ENCODE data around the gene RAX2.
"Not testable (repeated sequence)": the region's sequence is repeated elsewhere in the genome, so short reads cannot be mapped to it uniquely, and the experiment has no call there.

The RAX2 gene

GRCh38 chr19:3760871-3761361, 11.1 kb downstream of the RAX2 start:
- DNase-seq (ENCODE audit: low spot score) = peak; percentile 29

DNA sequence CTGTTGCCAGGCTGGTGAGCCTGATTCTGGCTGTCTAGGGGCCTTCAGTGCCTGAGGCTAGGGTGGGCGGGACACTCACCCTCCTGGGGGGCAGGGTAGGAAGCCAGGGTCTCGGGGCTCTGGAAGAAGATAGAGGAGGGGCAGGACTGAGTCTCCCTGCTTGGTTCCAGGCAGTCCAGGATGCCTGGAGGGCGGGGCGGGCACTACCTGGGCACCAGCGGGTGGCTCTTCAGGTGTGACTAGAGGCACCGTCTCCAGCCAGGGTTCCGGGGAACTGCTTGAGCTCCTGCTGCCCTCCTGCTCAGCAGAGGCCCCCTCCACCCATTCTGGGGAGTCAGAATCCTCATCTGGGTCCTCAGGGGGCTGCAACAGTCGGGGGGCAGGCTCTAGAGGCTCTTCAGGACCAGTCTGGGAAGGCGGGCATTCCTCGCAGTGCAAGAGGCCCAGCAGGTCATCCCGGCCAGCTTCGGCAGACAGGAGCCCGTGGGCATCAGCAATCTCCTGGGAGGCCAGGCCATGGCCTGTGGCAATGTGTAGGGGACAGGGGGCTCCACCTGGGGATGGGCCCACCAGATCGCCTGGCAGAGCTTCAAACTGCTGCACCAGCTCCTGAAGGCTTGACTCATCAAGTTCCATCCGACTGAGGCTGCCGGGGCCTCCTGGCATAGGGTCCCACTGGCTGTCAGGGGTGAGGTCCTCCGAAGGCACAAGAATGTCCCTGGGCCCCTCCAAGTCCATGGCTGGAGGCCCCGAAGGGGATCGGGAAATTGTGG, 12.4 kb downstream of the RAX2 start:
- no peak for DNase-seq (ENCODE audit: low spot score)

- not testable (repeated sequence) for DNase-seq (ENCODE audit: low spot score)
Measured at GRCh38 chr19:3758297-3758696, 13.7 kb downstream of the RAX2 start.

DNA sequence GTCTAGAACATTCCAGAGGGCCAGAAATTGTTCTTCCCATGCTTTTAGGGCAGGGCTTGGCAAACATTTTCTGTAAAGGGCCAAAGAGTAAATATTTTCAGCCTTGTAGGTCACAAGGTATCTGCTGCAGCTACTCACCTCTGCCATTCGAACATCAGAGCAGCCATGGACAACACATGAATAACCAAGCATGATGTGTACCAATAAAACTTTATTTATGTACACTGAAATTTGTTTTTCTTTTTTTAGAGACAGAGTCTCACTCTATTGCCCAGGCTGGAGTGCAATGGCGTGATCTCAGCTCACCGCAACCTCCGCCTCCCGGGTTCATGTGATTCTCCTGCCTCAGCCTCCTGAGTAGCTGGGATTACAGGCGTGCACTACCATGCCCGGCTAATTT, 14.3 kb downstream of the RAX2 start:
- DNase-seq (ENCODE audit: low spot score) = not testable (repeated sequence)

GRCh38 chr19:3753631-3754410, 18.2 kb downstream of the RAX2 start:
- DNase-seq (ENCODE audit: low spot score) = no peak

DNA sequence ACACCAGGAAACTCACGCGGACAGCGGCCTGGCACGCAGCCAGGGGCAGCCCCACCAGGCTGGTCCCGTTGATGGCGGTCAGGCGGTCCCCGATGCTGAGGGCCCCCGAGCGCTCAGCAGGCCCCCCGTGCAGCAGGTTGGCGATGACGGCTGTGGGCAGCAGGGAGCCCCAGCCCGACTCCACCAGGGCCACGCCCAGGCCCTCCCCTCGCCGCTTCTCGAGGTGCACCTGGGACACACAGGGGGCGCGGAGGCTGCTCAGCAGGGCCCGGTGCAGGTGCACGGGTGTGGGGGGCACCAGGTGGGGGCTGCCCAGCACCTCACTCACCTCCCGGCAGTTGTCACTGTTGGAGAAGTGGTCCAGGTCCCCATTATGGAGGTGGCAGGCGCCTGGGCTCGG, 19.5 kb downstream of the RAX2 start:
- DNase-seq (ENCODE audit: low spot score) = no peak

GRCh38 chr19:3751236-3751635, 20.8 kb downstream of the RAX2 start:
- no peak for DNase-seq (ENCODE audit: low spot score)

- no peak for DNase-seq (ENCODE audit: low spot score)
Measured at GRCh38 chr19:3750211-3750610, 21.8 kb downstream of the RAX2 start.

DNA sequence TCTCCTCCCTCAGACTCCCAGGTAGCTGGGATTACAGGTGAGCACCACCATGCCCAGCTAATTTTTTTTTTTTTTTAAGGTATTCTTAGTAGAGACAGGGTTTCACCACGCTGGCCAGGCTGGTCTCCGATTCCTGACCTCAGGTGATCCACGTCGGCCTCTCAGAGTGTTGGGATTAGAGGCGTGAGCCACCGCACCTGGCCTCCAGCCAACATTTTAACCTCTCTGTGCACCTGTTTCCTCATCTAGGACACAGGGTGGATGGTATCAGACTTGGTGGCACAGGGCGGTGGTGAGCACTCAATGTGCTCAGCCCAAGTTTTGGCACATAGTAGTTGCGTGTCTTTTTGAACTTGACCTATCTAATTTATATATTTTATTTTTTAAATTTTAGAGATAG, 23.1 kb downstream of the RAX2 start:
- DNase-seq (ENCODE audit: low spot score) = no peak

DNA sequence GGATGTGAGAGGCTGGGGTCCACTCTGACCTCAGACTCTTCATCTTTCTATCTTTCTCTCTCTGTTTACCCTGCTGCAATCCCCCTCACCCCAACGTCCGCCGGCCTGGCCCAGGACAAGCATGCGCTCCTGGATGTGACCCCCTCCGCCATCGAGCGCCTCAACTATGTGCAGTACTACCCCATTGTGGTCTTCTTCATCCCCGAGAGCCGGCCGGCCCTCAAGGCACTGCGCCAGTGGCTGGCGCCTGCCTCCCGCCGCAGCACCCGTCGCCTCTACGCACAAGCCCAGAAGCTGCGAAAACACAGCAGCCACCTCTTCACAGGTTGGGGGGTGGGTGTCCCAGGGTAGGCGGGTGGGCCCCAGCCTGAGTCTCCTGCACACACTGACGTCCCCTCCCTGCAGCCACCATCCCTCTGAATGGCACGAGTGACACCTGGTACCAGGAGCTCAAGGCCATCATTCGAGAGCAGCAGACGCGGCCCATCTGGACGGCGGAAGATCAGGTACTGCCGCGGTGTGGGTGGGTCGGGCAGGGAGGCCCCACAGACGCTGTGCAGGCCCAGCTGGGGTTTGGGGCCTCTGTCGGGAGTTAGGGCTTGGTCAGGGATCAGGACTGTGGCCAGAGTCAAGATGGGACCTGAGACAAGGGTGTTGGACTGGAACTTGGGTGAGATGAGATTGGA, 25.5 kb downstream of the RAX2 start:
- DNase-seq (ENCODE audit: low spot score) = no peak

DNA sequence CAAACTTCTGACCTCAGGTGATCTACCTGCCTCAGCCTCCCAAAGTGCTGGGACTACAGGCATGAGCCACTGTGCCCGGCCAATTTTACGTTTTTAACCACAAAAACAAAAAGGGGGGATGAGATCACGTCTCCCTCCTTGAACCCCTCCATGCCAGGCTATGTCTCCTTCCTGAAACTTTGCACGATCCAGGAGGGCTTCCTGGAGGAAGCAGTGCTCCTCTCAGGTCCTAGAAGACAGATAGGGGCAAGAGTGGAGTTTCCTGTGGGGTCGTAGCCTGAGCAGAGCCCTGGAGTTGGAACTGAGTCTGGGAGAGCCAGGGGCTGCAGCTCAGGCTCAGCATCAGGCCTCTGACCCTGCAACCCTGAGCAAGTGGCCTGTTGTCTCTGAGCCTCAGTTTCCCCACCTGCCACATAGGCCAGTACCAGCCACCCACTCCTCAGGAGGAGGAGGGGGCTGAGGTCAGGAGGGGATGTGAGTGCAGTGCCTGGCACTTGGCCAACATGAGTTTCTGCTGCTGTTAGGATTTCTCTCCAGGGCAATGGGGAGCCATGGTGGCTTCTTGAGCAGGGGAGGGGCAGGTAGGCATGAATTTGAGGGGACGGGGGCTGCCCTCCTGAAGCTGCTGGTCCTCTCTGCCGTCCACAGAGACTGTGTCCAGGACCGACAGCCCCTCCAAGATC, 26.5 kb downstream of the RAX2 start:
- no peak for DNase-seq (ENCODE audit: low spot score)

DNA sequence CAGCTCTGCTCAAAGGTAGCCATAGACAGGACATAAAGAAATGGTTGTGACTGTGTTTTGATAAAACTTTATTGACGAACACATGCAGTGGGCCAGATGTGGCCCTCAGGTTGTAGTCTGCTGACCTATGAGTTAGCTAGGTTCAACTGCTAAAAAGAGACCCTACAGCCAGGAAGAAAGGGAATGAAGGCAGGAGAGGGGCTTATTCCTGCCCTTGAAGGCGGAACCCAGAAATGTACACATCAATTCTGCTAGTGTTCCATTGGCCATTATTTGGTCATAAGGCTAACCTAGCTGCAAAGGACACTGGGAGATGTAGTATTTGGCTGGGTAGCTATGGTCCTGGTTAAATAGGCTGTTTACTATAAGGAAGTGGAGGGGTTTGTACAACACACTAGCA, 28.5 kb downstream of the RAX2 start:
- DNase-seq (ENCODE audit: low spot score) = no peak

- DNase-seq (ENCODE audit: low spot score) = no peak
Measured at GRCh38 chr19:3740431-3740830, 31.6 kb downstream of the RAX2 start.

DNA sequence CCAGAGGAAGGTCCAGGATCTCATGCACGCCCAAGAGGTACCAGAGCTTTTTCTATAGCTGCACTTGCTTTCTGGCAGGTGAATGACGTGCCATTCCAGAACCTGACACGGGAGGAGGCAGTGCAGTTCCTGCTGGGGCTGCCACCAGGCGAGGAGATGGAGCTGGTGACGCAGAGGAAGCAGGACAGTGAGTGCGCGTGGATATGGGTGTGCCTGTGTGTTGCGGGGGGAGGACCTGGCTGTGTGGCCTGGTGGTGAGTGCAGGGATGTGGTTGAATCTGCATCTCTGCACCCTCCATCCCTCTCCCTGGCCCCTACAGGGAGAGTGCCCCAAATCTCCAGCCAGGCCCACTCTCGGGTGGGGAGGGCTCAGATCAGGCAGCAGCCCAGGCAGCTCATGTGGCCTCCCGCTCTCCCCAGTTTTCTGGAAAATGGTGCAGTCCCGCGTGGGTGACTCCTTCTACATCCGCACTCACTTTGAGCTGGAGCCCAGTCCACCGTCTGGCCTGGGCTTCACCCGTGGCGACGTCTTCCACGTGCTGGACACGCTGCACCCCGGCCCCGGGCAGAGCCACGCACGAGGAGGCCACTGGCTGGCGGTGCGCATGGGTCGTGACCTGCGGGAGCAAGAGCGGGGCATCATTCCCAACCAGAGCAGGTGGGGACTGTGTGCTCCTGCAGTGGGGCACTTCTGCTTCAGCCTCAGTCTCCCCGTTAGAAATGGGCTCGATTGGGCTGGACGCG, 33.4 kb downstream of the RAX2 start:
- no peak for DNase-seq (ENCODE audit: low spot score)

- DNase-seq (ENCODE audit: low spot score) = no peak
Measured at GRCh38 chr19:3737487-3738205, 34.4 kb downstream of the RAX2 start.

- DNase-seq (ENCODE audit: low spot score) = no peak
Measured at GRCh38 chr19:3736106-3736724, 35.8 kb downstream of the RAX2 start.

DNA sequence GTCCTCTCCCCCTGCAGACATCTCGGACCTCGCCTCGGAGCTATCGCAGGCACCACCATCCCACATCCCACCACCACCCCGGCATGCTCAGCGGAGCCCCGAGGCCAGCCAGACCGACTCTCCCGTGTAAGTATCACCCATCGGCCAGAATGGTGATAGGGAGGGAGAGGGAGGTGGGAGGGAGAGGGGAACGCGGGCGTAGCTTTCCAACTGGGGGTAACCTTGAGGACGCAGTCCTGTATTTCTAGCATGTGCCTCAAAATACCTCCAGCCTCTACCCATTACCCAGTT, 37.8 kb downstream of the RAX2 start:
- no peak for DNase-seq (ENCODE audit: low spot score)

GRCh38 chr19:3733549-3734309, 38.3 kb downstream of the RAX2 start:
- no peak for DNase-seq (ENCODE audit: low spot score)

- DNase-seq (ENCODE audit: low spot score) = no peak
Measured at GRCh38 chr19:3732108-3732507, 39.9 kb downstream of the RAX2 start.

DNA sequence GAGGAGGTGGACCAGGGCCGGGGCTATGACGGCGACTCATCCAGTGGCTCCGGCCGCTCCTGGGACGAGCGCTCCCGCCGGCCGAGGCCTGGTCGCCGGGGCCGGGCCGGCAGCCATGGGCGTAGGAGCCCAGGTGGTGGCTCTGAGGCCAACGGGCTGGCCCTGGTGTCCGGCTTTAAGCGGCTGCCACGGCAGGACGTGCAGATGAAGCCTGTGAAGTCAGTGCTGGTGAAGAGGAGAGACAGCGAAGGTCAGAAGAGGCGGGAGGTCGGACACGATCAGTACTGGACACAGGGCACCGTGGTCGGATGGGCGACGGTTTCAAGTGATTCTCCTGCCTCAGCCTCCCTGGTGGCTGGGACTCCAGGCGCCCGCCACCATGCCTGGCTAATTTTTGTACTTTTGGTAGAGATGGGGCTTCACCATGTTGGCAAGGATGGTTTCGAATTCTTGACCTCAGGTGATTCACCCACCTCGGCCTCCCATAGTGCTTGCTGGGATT, 41.5 kb downstream of the RAX2 start:
- no peak for DNase-seq (ENCODE audit: low spot score)
